ENCODE results near the gene MDH2. TPM values are rescaled to one million over a fixed set of nuclear protein-coding genes. Genes with fewer than 3 reads are reported as not detected.

MDH2 gene
- total and polyA plus RNA-seq, 4 donors = 33.6 to 275 (median 163) TPM

DNA sequence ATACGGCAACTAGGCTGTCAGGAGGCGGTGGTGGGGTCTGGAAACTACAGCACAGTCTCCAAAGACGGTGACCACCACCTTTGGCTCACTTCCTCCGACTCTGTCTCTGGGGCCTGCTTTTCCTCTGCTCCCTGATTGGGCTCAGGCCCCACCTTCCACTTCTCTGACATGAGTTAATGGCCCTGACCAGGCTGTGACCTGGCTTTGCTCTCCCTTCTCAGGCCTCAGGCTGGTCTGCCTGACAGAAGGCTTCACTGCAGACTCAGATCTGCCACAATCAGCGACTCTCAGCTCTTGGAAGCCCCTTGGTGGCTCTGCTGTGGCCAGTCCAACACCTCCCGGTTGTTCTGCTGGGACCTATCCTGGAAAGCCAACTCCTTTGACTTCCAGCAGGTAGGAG is 7.8 kb upstream of the MDH2 start:
- no peak for DNase-seq (ENCODE audit: low spot score)
- H3K27me3 ChIP-seq (ENCODE audit: control insufficient read depth in 4 of 4, insufficient read depth in 4 of 4, low read length in 3 of 4) = no peaks in the 10 kb centered on the region
- 92% methylated on average over 6 of the region's 6 CpGs for WGBS
- TF ChIP-seq YY1 (IDR thresholded peaks at IDR 0.05) (no peak), RAD21 (IDR thresholded peaks at IDR 0.05) (no peak), HNF4A (conservative IDR thresholded peaks at IDR 0.05) (no peak), SP1 (IDR thresholded peaks at IDR 0.05) (no peak)
- H3K4me3 ChIP-seq (ENCODE audit: low read depth in 1 of 3, low read length in 3 of 3) = no peak overlapping the region
- H3K4me1 ChIP-seq (ENCODE audit: control insufficient read depth in 4 of 4, insufficient read depth in 4 of 4, low read length in 3 of 4) = no peaks in the 10 kb centered on the region
- H3K27ac ChIP-seq (ENCODE audit: low read depth in 1 of 2, low read length in 2 of 2) = no peak overlapping the region
- H3K36me3 ChIP-seq (ENCODE audit: control insufficient read depth in 4 of 4, insufficient read depth in 3 of 4, low read depth in 1 of 4, low read length in 3 of 4) = peaks cover 0 to 2% (median 0%) of the 10 kb centered on the region in 4 donors
- H3K9ac ChIP-seq (ENCODE audit: low read depth in 1 of 2, low read length in 2 of 2) = no peak overlapping the region
- H3K9me3 ChIP-seq (ENCODE audit: control insufficient read depth in 4 of 4, low read length in 3 of 4) = no peaks in the 10 kb centered on the region

DNA sequence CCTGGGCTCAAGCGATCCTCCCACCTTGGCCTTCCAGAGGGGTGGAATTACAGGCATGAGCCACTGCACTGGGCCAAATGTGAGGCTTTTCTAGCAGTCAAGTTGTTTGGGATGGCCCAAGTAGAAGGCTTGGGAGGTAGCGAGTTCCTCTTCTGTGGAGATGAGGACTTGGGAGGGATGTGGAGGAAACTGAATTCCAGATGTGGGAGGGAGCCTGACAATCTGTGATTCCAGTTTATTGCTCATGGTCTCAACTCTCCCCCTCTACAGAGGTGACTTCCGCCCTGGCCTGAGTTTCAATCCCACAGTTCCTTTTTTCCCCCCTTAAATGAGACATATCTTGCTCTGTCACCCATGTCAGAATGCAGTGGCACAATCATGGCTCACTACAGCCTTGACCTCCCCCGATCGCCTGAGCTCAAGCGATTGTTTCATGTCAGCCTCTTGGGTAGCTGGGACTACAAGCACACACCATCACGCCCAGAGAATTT is 3.5 kb upstream of the MDH2 start:
- Histone ChIP-seq H3K27ac (ENCODE audit: low read depth in 1 of 2, low read length in 2 of 2) (no peak overlapping the region), H3K36me3 (ENCODE audit: control insufficient read depth in 4 of 4, insufficient read depth in 3 of 4, low read depth in 1 of 4, low read length in 3 of 4) (peaks cover 0 to 2% (median 0%) of the 10 kb centered on the region in 4 donors), H3K9me3 (ENCODE audit: control insufficient read depth in 4 of 4, low read length in 3 of 4) (no peaks in the 10 kb centered on the region), H3K27me3 (ENCODE audit: control insufficient read depth in 4 of 4, insufficient read depth in 4 of 4, low read length in 3 of 4) (no peaks in the 10 kb centered on the region), H3K4me3 (ENCODE audit: low read depth in 1 of 3, low read length in 3 of 3) (no peak overlapping the region), H3K4me1 (ENCODE audit: control insufficient read depth in 4 of 4, insufficient read depth in 4 of 4, low read length in 3 of 4) (peaks cover 3 to 17% (median 11%) of the 10 kb centered on the region in 4 donors), H3K9ac (ENCODE audit: low read depth in 1 of 2, low read length in 2 of 2) (no peak overlapping the region)
- no peak for DNase-seq (ENCODE audit: low spot score)
- no peak for TF ChIP-seq GABPA (IDR thresholded peaks at IDR 0.05 in 1 of 2, conservative IDR thresholded peaks at IDR 0.05 in 1 of 2)
- TF ChIP-seq YY1 (IDR thresholded peaks at IDR 0.05) = no peak
- TF ChIP-seq, protein P1, sequence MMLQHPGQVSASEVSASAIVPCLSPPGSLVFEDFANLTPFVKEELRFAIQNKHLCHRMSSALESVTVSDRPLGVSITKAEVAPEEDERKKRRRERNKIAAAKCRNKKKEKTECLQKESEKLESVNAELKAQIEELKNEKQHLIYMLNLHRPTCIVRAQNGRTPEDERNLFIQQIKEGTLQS (IDR thresholded peaks at IDR 0.05) = no peak
- TF ChIP-seq TAF1 (conservative IDR thresholded peaks at IDR 0.05) = no peak
- TF ChIP-seq, protein P2, sequence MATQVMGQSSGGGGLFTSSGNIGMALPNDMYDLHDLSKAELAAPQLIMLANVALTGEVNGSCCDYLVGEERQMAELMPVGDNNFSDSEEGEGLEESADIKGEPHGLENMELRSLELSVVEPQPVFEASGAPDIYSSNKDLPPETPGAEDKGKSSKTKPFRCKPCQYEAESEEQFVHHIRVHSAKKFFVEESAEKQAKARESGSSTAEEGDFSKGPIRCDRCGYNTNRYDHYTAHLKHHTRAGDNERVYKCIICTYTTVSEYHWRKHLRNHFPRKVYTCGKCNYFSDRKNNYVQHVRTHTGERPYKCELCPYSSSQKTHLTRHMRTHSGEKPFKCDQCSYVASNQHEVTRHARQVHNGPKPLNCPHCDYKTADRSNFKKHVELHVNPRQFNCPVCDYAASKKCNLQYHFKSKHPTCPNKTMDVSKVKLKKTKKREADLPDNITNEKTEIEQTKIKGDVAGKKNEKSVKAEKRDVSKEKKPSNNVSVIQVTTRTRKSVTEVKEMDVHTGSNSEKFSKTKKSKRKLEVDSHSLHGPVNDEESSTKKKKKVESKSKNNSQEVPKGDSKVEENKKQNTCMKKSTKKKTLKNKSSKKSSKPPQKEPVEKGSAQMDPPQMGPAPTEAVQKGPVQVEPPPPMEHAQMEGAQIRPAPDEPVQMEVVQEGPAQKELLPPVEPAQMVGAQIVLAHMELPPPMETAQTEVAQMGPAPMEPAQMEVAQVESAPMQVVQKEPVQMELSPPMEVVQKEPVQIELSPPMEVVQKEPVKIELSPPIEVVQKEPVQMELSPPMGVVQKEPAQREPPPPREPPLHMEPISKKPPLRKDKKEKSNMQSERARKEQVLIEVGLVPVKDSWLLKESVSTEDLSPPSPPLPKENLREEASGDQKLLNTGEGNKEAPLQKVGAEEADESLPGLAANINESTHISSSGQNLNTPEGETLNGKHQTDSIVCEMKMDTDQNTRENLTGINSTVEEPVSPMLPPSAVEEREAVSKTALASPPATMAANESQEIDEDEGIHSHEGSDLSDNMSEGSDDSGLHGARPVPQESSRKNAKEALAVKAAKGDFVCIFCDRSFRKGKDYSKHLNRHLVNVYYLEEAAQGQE (IDR thresholded peaks at IDR 0.05) = no peak
- no peak for TF ChIP-seq NR2F2 (IDR thresholded peaks at IDR 0.05)
- TF ChIP-seq, protein P3, sequence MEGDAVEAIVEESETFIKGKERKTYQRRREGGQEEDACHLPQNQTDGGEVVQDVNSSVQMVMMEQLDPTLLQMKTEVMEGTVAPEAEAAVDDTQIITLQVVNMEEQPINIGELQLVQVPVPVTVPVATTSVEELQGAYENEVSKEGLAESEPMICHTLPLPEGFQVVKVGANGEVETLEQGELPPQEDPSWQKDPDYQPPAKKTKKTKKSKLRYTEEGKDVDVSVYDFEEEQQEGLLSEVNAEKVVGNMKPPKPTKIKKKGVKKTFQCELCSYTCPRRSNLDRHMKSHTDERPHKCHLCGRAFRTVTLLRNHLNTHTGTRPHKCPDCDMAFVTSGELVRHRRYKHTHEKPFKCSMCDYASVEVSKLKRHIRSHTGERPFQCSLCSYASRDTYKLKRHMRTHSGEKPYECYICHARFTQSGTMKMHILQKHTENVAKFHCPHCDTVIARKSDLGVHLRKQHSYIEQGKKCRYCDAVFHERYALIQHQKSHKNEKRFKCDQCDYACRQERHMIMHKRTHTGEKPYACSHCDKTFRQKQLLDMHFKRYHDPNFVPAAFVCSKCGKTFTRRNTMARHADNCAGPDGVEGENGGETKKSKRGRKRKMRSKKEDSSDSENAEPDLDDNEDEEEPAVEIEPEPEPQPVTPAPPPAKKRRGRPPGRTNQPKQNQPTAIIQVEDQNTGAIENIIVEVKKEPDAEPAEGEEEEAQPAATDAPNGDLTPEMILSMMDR (IDR thresholded peaks at IDR 0.05; ENCODE audit: low read depth, low read length, missing input control) = no peak
- TF ChIP-seq EGR1 (IDR thresholded peaks at IDR 0.05; ENCODE audit: low read depth in 2 of 2) = no peak
- TF ChIP-seq FOXA2 (IDR thresholded peaks at IDR 0.05) = no peak
- TF ChIP-seq HNF4G (IDR thresholded peaks at IDR 0.05) = no peak
- TF ChIP-seq, protein P4, sequence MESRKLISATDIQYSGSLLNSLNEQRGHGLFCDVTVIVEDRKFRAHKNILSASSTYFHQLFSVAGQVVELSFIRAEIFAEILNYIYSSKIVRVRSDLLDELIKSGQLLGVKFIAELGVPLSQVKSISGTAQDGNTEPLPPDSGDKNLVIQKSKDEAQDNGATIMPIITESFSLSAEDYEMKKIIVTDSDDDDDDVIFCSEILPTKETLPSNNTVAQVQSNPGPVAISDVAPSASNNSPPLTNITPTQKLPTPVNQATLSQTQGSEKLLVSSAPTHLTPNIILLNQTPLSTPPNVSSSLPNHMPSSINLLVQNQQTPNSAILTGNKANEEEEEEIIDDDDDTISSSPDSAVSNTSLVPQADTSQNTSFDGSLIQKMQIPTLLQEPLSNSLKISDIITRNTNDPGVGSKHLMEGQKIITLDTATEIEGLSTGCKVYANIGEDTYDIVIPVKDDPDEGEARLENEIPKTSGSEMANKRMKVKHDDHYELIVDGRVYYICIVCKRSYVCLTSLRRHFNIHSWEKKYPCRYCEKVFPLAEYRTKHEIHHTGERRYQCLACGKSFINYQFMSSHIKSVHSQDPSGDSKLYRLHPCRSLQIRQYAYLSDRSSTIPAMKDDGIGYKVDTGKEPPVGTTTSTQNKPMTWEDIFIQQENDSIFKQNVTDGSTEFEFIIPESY (IDR thresholded peaks at IDR 0.05) = no peak
- no peak for TF ChIP-seq SP1 (IDR thresholded peaks at IDR 0.05)
- no peak for TF ChIP-seq FOXA1 (IDR thresholded peaks at IDR 0.05)
- TF ChIP-seq JUND (IDR thresholded peaks at IDR 0.05) = no peak
- TF ChIP-seq, protein P5, sequence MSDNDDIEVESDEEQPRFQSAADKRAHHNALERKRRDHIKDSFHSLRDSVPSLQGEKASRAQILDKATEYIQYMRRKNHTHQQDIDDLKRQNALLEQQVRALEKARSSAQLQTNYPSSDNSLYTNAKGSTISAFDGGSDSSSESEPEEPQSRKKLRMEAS (IDR thresholded peaks at IDR 0.05) = no peak
- WGBS = 96% methylated on average over 7 of the region's 7 CpGs

Measured in liver (tissue), 9 donors.